ENCODE results near the gene TRPV2.

The TRPV2 gene

GRCh38 chr17:16478649-16479048, 63.3 kb downstream of the TRPV2 start:
- no peak for DNase-seq

GRCh38 chr17:16479264-16479663, 63.9 kb downstream of the TRPV2 start:
- DNase-seq: no peak

GRCh38 chr17:16480995-16481394, 65.6 kb downstream of the TRPV2 start:
- no peak for DNase-seq

DNA sequence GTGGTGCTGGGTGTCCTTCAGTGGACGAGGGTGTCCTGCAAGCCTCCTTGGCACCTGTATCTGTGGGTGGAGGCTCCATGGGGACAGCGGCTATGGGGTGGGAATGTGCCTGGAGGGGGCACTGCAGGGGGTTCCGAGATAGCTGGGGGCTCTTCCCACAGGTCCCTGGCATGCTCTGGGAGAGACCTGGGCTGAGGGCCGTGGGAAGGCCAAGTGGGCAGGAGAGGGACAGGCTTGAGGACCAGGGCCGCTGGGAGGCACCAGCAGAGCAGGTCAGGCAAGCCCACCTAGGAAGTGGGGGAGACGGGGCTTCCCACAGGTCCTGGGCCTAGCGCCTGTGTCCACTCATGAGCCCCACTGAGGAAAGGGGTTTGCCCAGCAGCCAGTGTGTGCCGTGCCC, 66.9 kb downstream of the TRPV2 start:
- DNase-seq: no peak

GRCh38 chr17:16483021-16483645, 67.8 kb downstream of the TRPV2 start:
- no peak for DNase-seq

DNA sequence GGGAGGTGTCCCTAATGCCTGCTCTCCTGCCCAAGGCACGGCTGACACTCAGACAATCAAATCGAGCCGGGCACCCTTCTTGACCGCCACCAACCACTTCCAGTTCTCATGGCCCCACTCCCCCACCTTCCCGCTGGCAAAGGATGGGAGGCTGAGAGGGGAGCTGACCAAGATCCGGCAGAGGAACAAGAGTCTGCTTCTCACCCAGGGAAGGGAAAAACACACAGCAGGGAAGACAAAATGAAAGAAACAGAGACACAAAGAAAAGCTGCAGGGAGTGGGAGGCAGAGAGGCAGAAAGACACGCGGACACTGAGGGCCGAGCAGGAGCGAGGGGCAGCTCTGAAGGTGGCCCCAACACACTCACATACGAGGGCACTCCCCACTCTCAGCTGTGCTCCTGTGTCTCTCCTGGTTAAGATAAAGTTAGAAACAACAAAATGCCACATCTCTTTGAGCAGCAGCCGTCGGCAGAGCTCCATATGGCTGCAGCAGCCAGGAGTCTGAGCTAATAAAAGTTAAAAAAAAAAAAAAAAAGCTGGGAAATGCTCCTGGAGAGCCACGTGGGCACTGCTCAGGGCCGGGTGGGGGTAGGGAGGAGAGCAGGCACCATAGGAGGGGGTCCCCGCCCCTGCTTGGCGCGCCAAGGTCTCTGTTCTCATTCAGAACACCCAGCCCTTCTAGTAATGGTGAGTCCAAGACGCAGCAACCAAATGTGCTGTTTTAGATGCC, 69.2 kb downstream of the TRPV2 start:
- peak in 1 of 2 experiments; percentile 10 for DNase-seq

Data from NCI-H446 (cell line).